ENCODE measurements around the gene AOC1.
"Not testable (repeated sequence)": the region's sequence is repeated elsewhere in the genome, so short reads cannot be mapped to it uniquely, and the experiment has no call there.

Gene AOC1, protein sequence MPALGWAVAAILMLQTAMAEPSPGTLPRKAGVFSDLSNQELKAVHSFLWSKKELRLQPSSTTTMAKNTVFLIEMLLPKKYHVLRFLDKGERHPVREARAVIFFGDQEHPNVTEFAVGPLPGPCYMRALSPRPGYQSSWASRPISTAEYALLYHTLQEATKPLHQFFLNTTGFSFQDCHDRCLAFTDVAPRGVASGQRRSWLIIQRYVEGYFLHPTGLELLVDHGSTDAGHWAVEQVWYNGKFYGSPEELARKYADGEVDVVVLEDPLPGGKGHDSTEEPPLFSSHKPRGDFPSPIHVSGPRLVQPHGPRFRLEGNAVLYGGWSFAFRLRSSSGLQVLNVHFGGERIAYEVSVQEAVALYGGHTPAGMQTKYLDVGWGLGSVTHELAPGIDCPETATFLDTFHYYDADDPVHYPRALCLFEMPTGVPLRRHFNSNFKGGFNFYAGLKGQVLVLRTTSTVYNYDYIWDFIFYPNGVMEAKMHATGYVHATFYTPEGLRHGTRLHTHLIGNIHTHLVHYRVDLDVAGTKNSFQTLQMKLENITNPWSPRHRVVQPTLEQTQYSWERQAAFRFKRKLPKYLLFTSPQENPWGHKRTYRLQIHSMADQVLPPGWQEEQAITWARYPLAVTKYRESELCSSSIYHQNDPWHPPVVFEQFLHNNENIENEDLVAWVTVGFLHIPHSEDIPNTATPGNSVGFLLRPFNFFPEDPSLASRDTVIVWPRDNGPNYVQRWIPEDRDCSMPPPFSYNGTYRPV

DNA sequence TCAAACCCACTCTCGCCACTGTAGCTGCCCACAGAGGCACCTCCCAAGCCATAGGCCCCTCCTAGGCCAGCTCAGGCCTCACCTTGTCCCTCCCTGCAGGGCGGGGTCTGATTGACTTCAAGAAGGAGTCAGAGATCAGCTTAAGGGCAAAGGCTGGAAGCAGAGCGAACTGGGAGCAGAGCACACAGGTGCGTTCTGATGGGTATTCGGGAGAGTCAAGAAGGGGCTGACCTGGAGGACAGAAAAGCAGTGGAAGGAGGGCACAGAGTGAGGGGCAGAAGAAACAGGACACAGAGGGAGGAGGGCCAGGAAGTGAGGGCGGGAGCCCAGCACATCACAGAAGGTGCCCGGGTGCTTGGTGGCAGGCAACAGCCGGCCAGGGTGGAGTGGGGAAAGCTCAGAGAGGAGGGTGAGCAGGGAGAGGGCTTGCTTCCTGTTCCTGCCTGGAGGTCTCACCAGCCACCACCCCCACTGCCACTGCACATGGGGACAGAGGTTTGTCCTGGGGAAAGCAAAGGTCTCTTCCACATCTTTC, at the start of gene AOC1:
Gene AOC1 (plus strand): TSS at position 147 of the 535 bp plus-strand sequence. CDS start 3,954 bp downstream, outside the sequence.
- FAIRE-seq: no peak

DNA sequence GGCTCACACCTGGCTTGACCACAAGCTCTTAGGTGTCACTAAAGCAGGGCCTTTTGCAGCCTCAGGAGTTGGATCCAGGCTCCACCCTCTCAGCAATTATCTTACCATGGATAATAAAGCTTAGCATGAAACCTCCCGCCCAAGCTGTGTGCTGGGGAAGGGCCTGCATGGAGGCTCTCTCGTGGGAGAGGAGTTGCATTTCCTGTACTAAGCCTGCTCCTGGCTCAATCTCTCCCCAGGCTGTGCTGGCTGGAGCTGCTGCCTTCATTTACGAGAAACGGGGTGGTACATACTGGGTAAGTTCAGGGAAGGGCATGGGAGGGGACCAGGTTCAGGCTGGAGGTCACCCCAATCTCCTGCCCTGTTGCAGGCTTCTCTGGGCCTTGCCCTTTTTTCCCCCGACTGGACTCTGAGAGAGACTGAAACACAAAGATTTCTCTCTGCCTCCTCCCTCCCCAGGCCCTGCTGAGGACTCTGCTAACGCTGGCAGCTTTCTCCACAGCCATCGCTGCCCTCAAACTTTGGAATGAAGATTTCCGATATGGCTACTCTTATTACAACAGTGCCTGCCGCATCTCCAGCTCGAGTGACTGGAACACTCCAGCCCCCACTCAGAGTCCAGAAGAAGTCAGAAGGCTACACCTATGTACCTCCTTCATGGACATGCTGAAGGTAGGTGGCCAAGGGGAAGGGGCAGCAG, 49.0 kb upstream of the AOC1 start:
- FAIRE-seq: no peak

DNA sequence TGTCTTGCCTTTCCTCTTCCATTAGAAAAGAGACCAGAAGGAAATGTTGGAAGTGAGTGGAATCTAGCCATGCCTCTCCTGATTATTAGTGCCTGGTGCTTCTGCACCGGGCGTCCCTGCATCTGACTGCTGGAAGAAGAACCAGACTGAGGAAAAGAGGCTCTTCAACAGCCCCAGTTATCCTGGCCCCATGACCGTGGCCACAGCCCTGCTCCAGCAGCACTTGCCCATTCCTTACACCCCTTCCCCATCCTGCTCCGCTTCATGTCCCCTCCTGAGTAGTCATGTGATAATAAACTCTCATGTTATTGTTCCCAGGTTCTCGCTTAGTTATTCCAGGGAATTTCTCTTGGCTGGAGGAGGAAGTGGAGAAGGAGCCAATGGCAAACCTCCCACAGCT, 47.5 kb upstream of the AOC1 start:
- no peak for FAIRE-seq

DNA sequence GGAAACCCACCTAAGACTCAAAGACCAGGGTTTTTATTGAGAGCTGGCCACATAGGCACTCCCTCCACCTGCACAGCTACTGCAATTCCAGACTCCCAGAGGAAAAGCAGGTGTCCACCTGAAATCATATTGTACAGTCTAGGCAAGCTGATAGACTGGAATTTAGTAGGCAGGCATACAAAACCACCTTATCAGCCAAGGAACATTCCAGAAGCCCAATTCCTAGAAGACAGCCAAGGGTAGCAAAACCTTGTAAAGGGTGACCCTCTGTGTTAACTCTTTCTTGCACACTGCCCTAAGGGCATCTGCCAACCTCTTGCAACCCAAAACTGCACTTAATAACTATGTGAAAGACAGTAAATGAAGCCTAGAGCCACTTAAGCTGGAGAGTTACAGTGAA, 46.5 kb upstream of the AOC1 start:
- no peak for FAIRE-seq

DNA sequence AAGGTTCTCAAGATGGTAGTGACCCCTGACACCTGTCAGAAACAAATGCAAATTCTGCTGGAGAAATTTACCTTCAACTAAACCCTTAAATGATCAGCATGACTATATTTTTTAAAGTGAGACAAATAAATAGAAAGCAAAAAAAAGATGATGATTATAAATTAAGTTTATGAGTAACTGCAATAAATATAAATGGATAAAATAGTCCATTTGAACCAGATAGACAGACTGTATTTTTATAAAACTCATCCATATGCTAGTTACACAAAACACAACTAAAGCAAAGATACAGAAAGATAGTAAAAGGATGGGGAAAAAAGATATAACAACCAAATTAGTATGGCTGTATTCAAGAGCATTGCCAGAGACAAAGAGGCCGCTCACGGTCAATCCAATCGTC, 45.9 kb upstream of the AOC1 start:
- no peak for FAIRE-seq

DNA sequence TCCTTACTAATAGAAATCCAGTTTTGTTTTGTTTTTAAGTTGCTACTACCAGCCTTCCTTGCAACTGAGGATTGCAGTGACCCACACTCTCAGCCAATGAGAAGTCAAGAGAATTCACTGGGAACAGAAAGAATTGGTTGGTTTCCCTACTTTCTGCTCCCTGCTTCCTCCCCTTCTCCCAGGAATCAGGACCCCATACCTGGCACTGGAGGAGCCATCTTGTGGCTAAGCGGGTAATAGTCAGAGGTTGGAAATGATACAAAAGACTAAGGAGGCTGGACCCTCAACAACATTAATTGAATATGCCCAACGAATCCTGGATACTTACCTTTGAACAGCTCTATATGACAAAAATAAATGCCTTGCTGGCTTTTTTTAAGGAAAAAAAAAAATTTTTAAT, 45.5 kb upstream of the AOC1 start:
- FAIRE-seq: no peak

DNA sequence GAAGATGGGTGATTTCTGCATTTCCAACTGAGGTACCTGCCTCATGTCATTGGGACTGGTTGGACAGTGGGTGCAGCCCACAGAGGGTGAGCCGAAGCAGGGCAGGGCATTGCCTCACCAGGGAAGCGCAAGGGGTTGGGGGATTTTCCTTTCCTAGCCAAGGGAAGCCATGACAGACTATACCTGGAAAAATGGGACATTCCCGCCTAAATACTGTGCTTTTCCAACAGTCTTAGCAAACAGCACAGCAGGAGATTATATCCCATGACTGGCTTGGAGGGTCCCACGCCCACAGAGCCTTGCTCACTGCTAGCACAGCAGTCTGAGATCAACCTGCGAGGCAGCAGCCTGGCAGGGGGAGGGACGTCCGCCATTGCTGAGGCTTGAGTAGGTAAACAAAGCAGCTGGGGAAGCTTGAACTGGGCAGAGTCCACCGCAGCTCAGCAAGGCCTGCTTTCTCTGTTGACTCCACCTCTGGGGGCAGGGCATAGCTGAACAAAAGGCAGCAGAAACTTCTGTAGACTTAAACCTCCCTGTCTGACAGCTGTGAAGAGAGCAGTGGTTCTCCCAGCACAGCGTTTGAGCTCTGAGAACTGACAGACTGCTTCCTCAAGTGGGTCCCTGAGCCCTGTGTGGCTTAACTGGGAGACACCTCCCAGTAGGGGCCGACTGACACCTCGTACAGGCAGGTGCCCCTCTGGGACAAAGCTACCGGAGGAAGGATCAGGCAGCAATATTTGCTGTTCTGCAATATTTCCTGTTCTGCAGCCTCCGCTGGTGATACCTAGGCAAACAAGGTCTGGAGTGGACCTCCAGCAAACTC, 44.5 kb upstream of the AOC1 start:
- not testable (repeated sequence) for FAIRE-seq

DNA sequence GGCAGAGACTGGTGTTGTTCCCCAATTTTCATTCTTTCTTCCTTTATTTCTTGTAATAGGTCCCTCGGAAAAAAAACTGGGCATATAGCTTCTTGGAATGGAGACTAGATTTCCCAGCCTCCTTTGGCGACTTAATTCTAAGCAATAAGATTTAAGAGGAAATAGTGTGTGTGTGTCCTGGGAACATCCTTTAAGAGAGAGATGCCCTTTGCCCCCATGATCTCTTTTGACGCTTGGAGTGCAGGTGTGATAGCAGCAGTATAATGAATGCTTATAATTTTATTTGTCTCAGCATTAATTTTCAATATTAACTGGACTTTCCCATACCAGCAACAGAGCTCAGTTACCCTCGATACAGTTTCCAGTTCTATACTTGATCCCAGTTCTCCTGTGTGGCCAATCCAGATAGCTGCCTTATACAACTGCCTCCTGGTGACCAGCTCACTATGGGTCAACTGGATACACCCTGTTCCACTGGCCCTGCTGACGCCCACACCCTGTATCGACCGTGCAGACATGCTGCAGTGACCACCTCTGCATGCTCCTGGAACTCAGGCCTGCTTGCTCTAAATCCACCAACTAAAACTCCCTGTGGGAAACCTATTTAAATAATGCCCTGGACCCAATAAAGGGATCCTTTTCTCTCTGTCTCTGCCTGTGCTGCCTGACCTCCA, 37.9 kb upstream of the AOC1 start:
- no peak for FAIRE-seq

DNA sequence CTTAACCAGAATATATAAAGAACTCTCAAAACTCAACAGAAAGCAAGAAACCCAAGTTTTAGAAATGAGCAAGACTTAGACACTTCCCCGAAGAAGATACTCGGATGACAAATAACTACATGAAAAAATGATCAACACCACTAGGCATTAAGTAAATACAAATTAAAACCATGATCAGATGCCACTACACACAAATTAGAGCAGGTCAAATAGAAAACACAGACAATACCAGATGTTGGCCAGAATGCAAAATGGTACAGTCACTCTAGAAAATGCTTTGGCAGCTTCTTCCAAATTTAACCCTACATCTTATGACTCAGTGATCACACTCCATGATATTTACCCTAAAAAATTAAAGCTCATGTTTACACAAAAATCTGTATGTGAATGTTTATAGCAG, 33.3 kb upstream of the AOC1 start:
- no peak for FAIRE-seq

DNA sequence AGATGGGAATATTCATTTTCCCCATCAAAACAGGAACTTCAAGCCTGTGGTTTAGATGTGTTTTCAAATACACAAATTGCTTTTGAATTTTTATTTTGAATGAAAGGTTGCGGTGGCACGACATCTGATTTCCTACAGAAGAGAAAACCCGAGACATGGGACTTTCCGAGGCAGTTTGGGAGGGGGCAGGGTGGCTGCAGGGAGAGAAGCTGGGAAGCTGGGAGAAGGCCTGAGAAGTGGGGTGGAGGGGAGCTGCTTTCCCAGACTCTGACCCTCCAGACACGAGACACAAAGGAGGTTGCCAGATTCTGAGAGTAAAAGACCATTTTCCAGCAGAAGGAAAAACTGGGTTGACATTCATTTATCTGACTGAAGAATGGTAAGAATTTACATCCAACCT, 32.2 kb upstream of the AOC1 start:
- FAIRE-seq: no peak

DNA sequence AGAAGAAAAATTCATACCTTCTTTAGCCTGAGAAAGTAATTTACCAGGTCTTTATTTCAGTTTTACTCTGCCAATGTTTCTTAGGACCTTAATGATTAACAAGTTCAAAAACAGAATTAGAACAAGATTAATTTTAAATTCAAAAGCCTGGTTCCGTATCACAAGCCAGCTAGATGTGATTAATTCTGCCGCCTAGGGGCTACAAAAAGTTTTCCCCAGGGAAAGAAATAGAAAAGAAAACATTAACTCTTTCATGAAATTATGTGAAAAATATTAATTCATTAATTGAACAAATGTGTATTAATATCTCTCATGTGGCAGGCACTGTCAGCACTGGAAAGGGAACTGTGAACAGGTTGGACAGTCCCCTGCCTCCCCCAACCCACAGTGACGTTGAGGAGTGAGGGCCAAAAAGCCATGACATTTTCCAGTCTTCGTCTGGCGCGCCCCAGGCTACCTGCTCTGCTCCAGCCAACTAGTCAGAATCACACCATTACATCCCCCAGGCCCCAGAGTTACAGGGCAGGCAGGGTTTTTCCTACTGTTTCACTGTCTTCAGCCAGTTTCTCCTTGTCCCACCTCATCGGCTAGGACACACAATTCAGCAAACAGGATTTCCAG, 31.6 kb upstream of the AOC1 start:
- FAIRE-seq: no peak

DNA sequence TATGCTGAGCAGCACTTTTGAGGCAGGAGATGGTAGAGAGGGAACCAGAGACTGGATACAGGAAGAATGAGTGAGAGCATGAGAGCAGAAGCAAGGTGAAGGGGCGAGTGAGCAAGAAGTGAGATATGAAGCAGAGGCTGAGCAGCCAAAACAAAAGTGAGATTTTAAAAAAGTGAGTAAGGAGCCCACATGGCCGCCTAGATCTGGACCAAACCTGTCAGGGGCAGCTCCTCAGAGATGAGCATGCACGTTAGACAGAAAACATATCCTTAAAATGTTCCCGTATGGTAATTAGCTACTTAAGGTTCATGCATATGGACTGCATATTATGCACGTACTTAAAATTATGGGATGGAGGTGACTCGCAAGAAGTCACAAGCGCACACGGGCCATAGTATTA, 29.3 kb upstream of the AOC1 start:
- no peak for FAIRE-seq

DNA sequence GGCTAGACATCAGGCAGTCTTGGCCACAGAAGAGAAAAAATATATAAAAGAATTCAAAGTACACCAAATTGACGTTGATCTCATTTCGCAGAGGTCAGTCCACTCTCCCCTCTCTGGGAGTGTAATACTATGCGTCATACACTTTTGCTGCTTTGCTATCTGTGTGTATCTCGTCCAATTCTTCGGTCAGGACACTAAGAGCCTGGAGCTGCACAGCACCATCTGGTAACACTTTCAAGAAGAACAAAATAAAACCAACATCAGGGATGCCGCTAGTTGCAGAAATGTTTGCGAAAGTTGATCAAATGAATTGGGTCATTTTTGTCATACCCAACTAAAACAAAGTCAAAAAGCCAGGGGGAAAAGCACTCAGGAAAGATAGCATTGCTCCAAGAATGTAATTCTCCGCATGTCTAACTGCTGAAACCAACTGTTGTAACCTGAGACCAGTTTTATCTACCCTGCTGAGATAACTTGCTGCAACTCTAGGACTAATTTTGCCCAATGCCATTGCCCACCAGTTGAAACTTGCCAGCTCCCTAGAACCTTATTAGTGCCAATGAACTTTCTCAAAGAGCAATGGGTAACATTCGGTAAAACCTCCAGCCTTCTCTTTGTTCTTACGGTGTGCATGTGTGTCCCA, 28.7 kb upstream of the AOC1 start:
- FAIRE-seq: no peak

DNA sequence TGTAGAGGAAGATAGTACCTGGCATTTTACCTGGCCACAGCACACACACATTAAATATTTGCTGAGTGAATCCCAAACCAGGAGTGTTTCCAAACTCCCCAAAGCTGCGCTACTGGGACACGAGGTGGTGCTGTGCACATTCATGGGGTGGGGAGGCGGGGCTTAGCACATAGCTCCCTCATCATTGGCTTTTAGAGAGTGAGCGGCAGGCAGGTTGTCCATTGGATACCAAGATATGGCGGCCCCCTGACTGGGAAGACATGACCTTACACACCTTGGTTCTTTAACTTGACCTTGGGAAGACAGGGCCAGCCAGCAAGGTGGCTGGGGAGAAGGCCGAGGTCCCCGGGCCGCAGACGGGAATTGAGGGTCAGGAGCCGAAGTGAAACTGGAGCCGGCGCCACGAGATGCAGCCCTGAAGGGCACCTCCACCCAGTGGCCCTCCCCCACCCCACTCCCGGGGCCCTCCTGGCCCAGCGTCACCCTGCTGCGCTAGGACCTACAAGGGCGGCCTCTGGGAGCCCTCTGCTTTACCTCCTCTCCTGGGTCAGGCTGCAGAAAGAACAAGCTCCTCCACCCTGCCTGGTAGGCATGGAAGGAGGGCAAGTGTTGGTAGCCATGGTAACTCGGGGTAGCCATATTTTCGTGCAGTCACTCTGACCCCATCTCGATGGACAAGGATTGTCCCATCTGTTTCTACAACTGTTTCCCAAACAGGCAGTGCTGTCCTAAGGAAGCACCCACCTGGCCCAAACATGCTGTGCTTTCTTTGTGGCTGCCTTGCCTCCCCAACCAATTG, 27.7 kb upstream of the AOC1 start:
- FAIRE-seq: no peak

DNA sequence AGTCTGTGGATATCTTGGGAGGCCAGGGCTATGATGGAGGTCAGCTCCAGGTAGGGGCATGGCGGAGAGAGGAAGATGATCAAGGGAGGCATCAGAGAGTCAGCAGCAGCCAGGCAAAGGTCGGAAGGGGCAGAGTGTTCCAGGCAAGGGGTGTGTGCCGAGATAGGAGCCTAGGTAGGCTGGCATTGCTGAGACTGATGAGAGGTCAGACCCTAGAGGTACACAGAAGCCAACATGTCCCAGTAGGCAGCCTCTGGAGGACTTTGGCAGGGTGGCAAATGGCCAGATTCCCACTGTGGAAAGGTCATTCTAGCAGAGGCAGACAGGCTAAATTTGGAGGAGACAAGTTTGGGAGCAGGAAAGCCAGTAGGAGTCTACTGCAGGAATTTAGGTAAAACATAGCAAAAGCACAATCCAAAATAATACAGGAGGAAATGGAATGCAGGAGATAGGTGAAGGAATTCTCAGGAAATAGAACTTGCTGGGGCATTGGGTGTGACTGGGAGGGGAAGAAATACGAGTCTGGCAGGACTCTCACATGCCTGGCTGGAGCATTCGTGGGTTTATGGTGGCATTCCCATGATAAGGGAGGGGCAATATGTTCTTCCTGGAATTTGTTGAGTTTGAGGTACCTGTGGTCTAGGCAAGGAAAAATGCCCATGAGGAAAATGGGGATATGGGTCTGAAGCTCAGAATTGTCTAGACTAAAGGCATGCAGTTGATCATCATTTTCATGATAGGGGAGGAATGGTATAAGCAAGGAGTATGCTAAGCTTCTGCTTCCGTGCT, 26.1 kb upstream of the AOC1 start:
- FAIRE-seq: no peak

DNA sequence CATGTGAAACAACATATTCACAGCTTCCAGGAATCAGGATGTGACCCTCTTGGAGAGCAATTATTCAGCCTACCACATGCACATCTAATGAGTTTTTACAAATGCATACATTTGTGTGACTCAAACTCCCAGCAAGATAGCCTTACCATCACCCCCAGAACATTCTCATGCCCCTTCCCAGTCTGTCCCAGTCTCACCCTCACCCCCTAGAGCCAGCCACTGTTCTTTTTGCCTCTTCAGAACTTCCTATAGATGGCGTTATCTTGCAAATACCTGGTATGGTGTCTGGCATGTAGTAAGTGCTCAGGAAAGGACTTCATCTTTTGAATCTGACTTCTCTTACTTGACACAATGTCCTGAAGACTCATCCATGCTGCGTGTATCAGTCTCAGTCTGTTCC, 23.9 kb upstream of the AOC1 start:
- FAIRE-seq: no peak

DNA sequence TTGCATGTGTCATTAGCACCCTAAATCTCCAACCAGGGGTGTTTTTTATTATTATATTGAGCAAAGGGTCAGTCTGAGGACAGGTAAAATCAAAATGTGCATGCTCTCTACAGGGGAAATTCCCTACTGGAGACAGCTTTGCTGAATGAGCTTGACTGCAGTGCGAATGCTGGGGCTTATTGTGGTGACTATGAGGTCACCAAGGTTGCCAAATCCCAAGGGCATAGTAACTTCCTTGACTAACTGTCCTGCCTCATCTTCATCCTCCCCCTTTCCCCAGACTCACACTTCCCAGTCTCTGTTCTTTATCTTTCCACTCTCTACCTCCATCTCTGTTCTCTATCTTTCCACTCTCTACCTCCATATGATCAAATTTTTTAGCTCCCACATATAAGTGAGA, 22.9 kb upstream of the AOC1 start:
- FAIRE-seq: no peak

DNA sequence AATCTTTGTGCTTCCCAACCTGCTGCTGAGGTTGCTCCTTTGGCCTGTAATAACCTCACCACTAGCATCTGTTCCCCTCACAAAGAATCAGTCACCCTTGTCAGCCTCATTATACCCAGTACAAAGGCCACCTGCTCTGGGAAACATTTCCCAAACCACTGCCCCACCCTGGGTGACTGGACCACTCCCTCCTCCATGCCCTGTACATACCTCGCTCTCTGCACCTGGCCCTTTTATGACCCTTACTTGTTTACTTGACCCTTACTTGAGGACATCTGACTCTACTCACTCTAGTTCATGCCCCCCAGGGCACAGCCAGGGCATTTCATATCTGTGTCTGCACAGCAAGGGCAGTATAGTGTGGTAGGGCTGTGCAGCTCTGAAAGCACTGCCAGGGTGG, 21.4 kb upstream of the AOC1 start:
- no peak for FAIRE-seq

DNA sequence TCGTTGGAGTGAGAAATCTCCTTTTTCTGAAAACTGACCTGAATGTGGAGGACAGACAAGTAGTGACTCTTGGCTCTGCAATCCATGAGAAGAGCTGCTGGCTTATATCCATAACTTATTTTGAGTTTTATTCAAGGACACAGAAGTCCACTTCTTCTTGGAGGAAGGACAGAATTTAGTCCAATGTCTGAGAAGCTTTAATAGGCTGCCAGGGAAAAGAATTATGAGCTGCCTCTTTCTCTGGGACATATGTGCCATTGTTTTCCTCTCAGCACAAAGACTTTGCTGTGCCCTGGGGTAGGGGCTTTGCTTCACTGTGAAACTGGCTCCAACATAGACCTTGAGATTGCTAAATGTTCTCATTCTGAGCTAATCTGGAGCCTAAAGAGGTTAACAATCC, 20.5 kb upstream of the AOC1 start:
- no peak for FAIRE-seq
